NCI-H187 (cell line): ENCODE results near the gene LGI4.

Experiments used
- DNase-seq, 2 experiments: peaks; one replicate each; lab custom pipeline; 2025; lab: John Stamatoyannopoulos, UW

The LGI4 gene

GRCh38 chr19:35123573-35123972 lies 11.3 kb downstream of the LGI4 start:
- no peak for DNase-seq

- no peak for DNase-seq
These were observed 11.9 kb downstream of the LGI4 start for GRCh38 chr19:35122687-35123551.

DNA sequence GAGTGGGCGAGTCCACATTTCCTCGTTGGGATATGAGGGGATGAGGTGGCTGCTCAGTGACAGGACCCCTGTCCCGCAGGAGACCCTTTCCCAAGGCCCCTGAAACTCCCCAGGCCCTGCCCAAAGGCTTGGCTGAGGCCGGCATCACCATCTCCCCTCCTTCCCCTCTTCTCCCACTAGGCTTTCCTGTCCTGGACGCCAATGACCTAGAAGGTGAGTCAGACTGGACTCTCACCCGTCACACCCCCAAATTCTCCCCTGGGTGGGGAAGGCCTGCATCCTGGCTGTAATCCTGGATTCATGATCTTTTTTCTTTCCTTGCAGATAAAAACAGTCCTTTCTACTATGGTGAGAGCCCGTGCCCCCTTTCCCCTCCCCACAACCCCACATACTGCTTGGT lies 14.0 kb downstream of the LGI4 start:
- DNase-seq: no peak

DNA sequence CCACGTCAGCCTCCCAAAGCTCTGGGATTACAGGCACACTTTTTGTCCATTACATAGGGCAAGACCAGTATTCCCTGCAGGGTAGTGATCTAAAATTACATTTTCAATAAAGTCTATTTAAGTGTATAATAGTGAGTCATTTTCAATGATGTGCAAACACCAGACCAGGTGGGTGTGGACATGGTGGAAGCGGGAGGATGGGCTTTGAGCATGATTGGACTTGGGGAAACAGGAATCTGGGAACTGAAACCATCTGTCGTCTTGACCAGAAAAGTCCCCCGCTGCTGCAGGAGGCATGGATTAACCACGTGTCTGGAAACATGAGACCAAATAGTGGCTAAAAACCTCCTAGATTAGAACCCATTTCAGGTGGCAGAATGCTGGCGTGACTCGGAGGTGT lies 14.4 kb downstream of the LGI4 start:
- DNase-seq: no peak

- DNase-seq: no peak
These were observed 15.2 kb downstream of the LGI4 start for GRCh38 chr19:35119578-35120155.

DNA sequence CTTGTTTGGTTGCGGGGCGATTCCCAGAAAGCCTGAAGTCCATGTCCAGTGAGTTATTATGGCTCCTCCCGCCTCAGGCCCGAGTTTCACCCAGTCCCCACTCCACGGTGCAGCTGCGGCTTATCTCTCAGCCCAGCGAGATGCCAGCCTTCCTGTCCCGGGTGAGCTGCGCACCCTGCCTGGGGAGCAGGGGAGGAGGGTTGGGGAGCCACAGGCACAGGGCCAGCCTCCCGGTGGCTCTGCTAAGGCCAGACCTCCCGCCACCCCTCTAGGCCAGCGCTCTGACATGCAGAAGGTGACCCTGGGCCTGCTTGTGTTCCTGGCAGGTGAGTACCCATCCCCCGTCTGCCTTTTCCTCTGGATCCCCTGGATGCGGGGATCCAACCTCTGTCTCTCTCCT lies 15.8 kb downstream of the LGI4 start:
- no peak for DNase-seq

DNA sequence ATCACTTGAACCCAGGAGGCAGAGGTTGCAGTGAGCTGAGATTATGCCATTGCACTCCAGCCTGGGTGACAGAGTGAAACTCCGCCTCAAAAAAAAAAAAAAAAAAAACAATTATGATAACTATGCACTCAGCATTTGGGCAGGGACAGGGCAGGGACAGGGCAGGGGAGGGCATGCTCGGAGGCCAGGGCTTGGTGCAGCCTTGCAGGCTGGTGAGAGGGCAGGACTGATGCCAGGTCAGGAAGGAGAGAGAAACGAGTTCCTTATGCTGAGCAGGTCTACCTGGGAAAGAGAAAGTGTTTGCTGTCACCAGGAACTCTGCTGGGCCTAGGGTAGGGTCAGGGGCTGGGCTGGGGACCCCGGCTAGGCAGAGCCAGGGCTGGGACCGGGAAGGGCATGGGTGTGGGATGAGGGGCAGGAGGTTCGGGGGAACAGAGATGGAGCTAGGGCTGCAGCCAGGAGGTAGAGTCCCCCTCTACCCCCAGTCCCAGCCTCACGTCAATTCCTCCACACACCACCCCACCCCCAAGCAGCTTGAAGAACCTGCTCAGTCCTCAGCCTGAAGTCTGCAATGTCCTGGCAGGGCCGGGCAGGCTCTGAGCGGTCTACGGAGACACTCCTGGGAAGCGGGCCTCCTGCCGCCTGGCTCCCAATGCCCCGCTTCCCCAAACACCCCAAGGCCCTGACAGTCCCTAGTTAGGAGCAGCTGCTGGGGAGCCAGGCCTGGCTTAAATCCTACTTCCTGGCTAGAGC lies 16.4 kb downstream of the LGI4 start:
- DNase-seq: no peak

- DNase-seq: no peak
These were observed 17.1 kb downstream of the LGI4 start for GRCh38 chr19:35117799-35118198.

GRCh38 chr19:35117116-35117515 lies 17.7 kb downstream of the LGI4 start:
- DNase-seq: no peak

DNA sequence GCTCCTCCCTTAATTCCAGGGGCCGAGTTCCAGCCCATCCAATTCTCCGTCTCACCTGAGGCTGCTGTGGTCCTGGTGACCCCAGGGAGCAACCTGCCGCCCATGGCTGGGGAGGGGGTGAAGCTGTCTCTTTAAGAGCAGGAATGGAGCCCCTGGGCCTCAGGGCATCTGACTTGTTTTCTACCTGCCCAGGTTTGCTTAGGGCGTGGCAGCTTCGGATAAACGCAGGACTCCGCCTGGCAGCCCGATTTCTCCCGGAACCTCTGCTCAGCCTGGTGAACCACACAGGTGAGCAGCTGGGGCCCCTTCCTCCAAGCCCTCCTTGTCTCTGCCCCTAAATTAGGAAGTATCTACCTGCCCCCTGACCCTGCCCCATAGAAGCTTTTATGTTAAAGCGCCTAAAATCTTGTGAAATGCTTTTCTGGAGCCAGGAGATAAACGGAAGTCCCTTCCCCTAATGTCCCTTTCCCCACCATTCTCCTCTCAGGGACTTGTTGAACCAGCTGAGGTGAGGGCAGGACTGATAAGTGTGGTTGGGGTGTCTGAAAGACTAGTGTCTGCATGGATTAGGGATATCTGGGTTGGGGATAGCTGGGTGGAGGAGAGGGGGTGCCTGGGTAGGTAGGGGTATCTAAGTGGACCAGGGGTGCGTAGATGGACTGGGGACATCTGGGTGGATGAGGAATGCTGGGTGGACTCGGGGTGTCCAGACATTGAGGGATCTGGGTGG lies 18.6 kb downstream of the LGI4 start:
- DNase-seq: no peak

- DNase-seq: no peak
These were observed 19.5 kb downstream of the LGI4 start, which contains the start of gene FXYD3 for GRCh38 chr19:35115177-35115951. TSS of gene FXYD3 (plus strand) at chr19:35115823. CDS start at chr19:35119377, 3,554 bp downstream.

GRCh38 chr19:35114353-35115176 lies 20.3 kb downstream of the LGI4 start:
- DNase-seq: no peak

DNA sequence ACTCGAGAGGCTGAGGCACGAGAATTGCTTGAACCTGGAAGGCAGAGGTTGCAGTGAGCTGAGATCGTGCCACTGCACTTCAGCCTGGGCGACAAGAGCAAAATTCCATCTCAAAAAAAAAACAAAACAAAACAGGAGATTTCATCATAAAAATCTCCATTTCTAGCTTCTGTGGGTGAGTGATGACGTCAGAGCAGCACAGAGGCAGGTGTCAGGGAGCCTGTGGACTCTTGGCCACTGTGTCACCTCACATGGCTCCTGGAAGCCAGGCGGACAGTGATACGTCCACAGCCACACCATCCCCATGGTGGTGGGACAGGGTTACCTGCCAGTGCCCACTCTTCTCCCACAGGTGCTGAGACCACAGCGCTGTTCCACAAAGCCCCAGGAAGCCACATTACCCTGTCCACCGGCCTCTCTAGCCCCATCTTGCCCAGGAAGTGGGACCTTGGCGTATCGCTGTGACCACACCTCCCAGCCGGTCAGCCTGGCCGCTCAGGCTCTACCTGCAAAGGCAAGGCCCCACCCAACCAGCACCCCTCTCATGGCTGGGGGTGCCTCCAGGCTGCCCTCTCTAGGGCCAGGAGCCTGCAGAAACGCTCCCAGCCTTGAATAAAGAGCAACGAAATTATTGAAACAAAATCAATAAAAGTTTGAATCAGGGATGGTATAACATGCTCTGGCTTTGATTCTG lies 21.7 kb downstream of the LGI4 start:
- no peak for DNase-seq

GRCh38 chr19:35110974-35111373 lies 23.9 kb downstream of the LGI4 start:
- DNase-seq: no peak

DNA sequence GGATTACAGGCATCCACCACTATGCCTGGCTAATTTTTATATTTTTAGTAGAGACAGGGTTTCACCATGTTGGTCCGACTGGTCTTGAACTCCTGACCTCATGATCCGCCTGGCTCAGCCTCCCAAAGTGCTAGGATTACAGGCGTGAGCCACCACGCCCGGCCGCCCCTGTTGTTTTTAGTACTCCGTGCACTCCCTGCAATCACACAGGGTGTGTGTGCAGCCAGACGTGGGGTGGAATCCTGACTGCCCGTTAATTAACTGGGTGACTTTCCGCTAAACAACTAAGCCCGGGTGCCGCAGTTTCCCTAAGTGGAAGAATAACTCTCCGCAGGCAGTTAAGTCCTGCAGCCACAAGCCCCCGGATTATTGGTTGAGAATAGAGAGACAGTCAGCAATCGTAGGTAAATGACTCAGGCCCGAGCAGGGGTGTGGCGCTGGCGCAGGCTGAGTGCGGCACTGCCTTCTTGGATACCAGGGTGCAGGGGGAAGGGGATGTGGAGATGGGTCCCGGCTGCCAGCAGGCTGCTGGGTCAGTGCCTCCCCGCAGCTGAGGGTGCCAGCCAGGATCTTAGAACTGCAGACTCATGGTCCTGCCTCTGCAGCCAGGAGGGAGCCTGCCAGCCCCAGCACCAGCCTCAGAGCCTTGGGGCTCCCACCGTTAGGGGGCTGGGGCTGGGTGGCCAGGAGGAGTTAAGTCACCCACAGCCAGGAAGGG lies 25.3 kb downstream of the LGI4 start:
- no peak for DNase-seq

DNA sequence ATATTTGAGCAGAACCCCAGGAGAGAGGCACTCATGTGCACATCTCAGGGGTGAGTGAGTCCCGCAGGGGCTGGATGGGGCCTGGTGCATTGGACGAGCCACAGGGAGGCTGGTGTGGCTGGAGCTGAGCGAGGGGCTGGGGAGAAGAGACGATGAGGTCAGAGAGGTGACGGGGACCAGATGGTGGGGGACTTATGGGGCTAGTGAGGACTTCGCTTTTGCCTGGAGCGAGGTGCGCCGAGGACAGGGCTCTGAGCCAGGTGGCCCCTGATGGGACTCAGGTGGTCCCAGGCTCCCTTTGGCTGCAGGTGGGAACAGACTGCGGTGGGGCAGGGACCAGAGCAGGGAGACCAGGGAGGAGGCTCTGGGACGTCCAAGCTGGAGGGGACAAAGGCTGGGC lies 26.1 kb downstream of the LGI4 start:
- no peak for DNase-seq

- DNase-seq: no peak
These were observed 27.3 kb downstream of the LGI4 start for GRCh38 chr19:35107545-35107944.

- DNase-seq: no peak
These were observed 27.8 kb downstream of the LGI4 start for GRCh38 chr19:35106898-35107541.

- no peak for DNase-seq
These were observed 28.6 kb downstream of the LGI4 start for GRCh38 chr19:35106291-35106583.
